Suppressor macrophage treated with lipopolysaccharide for 4 hours (primary cell): ENCODE data around the gene ZNF212.
"Not testable (repeated sequence)": the region's sequence is repeated elsewhere in the genome, so short reads cannot be mapped to it uniquely, and the experiment has no call there.

Source experiments
- DNase-seq: peaks from one replicate; pipeline ENCODE4 v3.0.0-alpha.2; 2020

The ZNF212 gene

DNA sequence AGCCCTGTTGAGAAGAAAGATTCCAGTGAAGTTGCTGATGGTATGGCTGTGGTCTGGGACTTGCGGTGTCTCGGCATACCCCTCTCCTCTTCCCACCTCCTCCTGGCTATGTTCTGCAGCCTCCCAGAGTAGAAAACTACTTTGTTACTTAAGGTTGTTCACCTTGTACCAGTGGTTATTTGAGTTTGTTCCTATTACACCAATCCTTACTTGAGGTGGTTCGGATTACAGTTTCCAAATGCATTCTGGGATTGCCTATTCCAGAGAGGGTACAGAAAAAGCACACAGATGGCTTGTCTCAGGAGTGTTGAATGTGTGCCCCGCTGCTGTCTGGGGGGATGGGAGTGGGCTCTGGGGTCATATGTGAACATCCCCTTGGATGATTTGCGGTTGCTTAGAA is 15.7 kb downstream of the ZNF212 start:
- DNase-seq = no peak

DNA sequence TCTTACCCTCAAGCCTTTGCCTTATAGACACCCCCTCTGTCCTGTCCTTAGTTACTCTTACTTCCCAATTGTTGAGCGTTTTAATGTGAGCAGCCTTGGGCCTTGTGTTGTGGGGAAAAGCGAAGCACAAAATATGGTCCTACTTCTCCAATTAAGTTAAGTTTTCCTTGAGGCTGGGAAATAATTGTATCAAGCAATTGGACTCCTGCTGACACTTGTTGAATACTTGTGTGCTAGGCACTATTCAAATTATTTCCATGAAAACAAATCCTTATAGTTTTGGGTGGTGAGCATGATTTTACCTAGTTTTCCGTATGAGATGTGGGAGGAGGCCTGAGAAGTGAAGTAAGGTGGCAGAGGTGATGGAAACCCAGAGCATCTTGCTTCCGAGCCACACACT is 17.1 kb downstream of the ZNF212 start:
- DNase-seq = no peak

DNA sequence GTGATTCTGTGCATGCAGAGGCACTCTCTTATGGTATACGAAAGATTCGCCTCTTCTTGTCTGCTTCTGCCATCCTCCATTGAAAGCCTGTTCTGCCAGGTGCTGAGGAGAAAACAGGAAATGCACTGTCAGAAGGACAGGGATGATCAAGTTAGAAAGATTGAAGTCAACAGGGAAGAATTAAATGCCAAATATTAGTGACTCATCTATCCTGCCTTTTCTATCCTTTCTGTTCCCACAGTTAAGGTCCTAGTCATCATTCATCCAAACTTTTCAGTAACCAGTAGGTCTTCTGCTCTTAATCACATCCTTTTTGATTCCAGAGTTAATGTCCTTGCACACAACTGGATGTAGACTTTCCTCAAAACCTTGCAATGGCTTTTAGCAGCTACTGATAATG is 17.7 kb downstream of the ZNF212 start:
- DNase-seq = no peak

DNA sequence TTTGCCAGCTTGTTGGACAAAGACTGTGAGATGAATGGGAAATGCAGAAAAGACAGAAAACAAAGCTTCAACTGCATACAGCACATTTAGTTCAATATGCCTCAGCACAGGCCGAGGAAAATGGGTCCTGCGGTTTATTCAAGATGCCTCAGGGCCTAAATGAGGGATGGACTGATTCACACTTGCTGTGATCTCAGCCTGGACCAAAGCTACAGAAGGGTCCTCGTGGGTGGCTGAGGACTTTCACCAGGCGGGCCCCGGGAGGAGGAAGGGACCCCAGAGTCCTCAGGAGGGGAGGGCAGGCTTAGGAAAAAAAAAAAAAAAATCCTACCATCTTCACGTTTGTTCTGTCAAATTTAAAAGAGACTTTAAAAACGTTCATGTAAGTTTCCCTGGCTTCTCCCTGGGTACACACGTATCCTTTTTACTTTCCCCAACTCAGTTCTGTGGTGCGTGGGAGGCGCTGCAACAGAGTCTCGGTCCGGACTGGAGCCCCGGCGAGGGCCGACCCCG is 21.9 kb downstream of the ZNF212 start:
- peak; percentile 7 for DNase-seq

DNA sequence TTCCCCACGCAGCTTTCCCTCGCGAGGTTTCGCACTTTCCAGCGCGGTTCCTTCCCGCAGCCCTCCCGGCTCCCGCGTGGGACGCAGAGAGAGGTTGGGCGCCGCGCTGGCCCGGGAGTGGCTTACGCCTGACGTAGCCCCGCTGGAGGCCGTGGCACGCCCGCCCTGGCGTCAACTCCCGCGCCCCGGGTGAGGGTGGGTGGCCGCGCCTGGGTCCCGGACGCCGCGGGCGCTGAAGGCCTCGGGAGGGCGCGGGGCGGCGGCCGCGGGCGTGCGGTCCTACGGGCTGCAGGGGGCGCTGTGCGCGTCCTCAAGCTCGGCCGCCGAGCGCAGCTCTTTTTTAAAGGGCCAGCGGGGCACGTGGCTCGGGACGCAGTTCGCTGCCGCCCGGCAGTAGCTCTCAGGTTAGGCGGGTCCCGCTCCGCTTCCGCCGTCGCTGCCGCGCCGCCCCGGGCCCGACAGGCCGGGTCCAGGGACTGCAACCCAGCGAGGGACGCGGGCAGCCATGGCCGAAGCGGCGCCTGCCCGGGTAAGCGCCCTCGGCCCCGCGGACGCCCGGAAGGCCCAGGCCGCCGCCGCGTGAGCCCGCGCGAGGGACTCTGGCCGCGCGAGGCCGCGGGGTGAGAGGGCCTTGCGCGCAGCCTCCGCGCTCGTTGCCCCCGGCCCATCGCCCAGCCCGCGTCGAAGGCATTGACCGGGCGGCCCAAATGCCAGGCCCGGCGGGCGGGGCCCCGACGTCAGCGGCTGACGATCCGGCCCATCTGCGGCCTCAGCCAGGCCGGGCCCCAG is 22.6 kb downstream of the ZNF212 start, which contains the start of gene ZNF783:
Gene ZNF783, plus strand, starts transcription at position 368 of the 789 bp plus-strand sequence. Its CDS starts 138 bp downstream, at position 506.
- peak; percentile 90 for DNase-seq

DNA sequence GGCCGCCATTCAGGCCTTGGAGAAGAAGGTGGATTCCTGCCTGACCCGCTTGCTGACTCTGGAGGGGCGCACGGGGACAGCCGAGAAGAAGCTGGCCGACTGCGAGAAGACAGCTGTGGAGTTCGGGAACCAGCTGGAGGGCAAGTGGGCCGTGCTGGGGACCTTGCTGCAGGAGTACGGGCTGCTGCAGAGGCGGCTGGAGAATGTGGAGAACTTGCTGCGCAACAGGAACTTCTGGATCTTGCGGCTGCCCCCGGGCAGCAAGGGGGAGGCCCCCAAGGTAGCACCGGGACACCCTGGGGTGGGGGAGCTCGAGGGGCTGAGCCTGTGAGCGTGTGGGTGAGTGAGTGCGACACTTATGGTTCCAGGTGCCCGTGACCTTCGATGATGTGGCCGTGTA is 27.0 kb downstream of the ZNF212 start:
- no peak for DNase-seq

DNA sequence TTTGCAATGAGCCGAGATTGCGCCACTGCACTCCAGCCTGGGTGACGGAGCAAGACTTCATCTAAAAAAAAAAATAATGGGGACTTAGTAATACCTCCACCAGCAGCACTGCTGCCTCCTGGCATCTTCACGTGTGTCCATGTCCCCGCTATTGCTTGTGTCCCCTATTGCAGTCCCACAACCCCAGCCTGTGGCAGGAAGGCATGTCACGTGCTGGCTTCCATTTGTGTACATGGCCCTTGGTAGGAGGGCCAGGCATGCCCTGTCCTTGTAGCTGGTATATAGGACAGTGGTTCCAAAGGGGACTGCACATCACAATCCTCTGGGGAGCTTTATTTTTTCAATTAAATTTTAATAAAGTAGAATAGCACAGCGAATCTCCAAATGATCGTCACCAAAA is 28.3 kb downstream of the ZNF212 start:
- no peak for DNase-seq

DNA sequence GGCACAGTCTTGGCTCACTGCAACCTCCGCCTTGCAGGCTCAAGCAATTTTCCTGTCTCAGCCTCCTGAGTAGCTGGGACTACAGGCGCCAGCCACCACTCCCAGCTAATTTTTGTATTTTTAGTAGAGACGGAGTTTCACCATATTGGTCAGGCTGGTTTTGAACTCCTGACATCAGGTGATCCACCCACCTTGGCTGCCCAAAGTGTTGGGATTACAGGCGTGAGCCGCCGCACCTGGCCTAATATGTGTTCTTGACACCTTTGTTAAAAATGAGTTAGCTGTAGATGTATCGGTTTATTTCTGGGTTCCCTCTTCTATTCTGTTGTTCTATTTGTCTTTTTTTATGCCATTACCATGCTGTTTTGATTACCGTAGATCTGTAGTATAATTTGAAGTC is 35.0 kb downstream of the ZNF212 start:
- DNase-seq = not testable (repeated sequence)

DNA sequence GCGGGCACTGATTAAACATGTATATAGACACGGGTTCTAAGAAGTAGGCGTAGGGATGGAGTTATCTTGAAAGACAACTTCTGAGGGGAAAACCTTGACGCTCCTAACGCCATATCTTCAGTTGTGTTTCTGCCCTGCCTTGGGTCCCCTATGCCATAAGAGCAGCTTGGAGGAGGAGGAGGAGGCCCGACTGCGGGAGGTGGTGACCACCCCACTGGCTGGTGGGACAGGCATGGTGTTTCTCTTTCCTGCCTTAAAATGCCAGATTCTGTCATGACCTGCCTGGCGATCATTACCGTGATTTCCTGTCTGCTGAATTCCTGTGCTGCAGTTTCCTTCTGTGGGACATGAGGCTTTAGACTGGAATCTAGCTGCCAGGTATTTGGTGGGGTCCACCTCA is 38.4 kb downstream of the ZNF212 start:
- DNase-seq = no peak

DNA sequence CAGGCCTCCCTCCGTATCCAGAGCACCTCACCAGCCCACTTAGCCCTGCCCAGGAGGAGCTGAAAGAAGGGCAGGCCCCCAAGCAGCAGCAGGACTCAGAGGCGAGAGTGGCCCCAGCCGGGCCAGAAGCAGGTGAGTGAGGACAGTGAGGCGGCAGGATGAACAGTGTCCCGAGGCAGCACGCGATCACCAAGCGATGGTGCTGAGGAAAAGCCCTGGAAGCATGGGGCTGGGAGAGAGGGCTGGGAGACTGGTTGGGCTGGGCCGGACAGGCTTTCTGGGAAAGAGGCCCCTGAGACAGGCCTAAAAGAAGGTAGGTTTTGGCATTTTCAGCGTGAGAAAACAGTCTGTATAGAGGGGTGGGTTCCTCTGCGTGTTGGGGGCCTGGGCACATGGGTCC is 38.9 kb downstream of the ZNF212 start:
- no peak for DNase-seq

DNA sequence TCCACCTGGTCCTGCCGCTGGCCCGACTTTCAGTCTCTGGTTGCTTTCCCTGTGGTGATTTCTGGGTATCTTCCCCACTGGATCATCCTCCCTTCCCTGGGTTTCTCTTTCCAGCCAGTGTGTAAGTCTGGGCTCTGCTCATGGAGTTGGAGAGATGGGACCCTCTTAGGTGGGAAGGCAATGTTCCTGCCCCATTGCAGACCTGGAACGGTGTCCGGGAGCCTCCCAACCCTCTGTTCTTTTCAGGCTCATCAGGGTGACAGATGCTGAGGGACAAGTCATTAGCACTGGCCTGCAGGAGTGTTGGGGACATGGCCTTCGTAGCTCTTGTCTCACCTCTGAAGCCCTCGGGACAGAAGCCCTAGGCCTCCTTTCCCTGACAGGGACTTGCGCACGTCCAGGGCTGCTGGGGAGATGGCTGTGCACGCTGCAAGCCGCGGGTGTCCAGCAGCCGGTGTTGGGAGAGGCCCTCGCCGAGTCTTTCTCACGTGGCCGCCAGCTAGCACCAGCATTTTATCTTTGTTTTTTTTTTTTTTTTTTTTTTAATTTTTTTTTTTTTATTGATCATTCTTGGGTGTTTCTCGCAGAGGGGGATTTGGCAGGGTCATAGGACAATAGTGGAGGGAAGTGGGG is 39.8 kb downstream of the ZNF212 start:
- DNase-seq = no peak

DNA sequence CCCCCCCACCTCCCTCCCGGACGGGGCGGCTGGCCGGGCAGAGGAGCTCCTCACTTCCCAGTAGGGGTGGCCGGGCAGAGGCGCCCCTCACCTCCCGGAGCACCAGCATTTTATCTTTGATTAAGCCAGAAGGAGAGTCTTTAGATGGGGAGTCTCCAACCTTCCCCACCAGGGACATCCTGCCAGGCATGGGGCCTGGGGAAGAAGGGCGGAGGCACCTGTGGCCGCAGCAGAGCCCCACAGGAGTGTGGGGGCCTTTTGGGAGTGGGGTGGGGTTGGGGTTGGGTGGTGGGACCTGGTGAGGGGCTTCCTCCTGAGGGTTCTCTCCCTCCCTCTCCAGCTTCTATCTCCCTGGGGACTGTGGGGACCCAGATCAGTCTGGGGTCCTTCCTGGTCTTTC is 40.7 kb downstream of the ZNF212 start:
- no peak for DNase-seq

DNA sequence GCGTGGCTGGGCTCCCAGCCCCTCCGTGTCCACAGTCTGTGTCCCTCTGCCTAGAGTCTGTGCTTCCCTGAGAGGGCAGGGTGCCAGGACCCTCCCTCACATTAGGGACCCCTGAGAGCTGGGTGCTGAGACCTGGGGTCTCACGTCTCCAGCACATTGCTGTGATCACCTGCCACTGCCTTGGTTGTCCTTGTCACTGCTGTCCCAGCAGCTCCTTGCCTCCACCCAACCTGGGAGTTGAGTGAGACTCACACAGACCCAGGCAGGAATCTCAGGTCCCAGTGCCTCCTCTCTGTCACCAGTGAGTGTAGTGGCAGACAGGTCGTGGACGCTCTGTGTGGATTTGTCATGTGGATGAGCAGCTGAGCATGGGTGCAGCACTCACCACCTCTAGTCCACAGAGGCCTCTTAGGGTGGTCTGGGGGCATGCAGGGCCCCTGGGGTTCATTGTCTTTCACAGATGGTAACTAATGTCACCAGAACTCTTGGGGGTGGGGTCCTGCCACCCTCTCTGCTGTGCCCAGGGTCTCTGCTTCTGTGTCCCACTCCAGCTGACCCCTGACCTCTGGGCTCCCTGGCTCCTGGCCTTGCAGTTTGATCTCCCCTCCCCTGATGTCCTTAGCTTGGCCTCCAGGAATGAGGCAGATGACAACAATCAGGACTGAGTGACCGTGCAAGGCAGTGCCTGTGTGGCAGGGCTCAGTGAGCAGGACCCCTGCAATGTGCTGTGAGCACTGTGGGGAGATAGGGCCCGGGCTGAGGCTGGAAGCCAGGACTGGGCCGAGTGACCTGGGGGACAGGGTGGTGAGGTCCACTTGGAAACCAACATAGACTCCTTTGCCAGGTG is 41.4 kb downstream of the ZNF212 start:
- DNase-seq = no peak

DNA sequence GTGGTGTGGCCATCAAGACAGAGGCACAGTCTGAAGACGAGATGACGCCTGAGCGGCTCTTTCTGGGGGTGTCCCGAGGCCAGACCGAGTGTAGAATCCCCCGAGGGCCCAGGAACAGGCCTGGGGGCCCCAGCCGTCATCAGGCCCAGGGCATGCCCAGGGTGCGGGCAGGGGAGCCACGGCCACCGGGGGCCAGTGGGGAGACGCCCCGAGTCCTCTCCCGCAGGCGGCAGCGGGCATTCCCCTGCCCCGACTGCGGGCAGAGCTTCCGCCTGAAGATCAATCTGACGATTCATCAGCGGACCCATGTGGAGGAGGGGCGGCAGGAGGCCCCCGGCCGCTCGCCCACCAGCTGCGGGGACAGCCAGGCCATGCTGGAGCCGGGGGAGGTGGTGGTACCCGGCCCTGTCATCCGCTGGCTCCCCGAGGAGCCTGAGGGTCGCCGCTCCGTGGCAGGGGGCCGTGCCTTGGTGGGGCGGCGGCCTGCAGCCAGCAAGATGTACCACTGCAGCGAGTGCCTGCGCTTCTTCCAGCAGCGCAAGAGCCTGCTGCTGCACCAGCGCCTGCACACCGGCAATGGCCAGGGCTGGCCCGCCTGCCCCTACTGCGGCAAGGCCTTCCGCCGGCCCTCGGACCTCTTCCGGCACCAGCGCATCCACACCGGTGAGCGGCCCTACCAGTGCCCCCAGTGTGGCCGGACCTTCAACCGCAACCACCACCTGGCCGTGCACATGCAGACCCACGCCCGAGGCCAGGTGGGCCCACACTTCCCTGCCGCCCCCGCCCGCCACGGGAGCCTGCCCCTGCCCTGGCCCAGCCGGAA is 42.3 kb downstream of the ZNF212 start:
- no peak for DNase-seq

DNA sequence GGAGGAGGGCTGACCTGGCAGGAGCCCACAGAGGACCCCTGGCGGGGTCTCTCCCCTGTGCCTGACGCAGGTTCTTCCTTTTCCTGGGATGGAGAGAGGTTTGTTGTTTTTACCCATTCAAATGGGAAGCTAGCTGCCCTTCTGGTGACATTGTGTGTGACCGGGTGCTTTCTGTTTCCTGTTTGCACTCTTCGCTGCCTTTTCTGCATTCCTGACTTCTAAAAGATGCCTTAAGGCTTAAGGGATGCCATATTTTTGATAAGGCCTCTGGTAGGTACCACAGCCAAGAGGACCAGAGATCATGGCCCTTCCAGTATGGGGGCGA is 42.8 kb downstream of the ZNF212 start:
- no peak for DNase-seq

DNA sequence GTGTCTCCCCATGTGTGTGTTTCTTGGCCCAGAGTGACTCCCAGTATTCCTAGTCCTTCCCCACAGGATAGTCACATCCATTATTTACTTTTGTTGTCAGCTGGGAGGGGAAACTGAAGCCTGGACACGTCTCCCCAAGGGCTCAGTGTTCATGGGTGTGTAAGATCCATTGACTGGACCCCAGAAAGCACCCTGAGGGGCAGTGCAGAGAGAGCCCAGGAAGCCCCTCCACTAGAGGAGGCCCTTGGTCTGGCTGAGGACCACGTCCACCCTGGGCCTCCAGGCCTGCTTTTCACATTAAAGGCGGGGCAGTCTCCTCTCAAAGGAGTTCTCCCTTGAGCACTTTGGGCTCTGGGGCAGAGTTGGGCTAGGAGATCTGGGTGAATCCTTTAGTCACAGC is 43.9 kb downstream of the ZNF212 start:
- DNase-seq = no peak

DNA sequence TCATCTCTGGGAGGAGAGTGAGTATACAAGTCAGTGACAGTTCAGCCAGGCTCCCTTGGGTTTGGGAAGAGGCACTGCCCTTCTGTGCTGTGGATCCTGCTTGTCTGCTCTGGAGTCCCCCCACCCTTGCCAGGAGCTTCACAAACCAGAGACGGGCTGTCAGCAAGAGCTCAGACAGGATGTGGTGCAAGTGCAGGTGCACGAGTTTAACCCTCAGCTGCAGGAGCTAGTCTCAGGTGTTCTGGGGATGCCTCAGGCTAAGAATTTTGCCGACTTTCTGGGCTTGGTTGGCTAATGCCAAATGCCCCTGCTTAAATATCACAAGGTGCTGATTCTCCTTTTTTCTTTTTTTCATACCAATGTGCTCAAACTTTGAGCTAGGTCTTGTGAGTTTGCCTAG is 44.9 kb downstream of the ZNF212 start:
- no peak for DNase-seq

DNA sequence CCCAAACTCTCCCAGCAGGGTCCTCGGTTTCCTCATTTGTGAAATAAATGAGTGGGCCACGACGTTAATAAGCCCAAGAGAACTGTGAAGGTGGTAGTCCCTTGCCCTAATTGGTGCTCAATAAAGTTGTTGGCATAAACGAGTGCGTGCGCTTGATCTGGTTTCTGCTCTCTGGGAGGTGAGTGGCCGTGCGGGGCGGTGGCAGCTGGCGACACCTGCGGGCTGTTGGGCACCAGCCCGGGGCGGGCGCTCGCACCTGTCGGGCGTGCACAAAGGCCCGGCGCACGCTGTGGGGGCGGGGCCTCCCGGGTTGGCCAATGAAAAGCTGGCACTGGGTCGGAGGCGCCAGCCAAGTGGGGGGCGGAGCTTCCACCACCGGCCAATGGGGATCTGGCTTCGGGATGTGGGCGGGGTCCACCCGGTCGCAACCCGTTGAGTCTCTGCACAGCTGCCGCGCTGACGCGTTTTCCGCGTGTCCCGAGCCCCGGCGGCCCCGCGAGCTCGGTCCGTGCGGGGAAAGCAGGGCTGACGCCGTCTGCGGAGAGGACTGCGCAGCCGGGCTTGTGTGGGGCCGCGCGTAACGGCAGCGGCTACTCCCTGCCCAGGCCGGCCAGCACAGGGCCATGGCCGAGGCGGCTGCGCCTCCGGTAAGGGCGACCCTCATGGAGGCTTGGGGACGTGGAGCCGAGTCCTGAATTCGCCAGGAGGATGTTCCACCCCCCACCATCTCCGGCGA is 45.6 kb downstream of the ZNF212 start:
- DNase-seq = peak; percentile 87

DNA sequence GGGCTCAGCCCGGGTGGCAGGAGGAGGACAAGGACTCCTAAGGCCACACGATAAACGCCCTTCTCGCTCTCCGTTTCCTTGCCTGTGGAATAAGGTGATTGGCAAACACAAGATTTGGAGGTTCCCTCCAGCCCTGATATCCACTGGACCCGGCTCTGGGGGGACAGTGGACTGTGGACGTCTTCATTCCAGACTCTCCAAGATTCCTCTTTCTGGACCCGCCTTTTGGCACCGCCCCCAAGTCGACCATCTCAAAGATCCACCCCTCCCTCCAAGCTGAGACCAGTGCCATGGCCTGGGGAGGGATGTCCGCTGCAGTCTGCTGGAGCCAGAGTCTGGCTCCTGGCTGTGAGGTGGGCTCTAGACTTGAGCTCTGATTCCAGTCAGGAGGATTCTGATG is 46.2 kb downstream of the ZNF212 start:
- DNase-seq = peak; percentile 19

DNA sequence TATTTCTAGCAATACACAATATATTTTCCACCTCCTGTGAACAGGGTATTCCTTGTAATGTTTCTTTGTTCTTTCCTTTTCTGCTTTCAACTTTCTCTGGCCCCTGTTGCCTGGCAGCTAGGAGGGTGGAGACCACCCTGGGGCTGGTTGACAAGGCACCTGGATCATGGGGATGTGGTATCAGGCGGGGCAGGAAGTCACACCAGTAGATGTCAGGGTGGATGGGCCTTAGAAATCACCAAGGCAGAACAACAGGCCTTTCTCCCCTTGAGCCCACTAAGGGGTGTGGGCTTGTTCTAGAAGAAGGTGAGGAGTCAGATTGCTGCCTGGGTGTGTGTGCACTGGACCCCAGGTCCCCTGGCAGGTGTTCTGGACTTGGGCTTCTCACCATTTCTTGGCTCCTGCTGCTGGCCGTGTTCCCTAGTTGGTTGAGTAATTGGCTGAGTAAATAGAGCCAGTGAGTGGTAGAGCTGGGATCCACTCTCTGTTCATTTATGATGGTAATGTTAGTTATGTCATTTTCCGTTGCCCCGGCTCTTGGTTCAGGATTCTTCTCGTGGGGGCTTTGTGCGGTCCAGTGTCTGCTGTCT is 47.5 kb downstream of the ZNF212 start:
- no peak for DNase-seq

DNA sequence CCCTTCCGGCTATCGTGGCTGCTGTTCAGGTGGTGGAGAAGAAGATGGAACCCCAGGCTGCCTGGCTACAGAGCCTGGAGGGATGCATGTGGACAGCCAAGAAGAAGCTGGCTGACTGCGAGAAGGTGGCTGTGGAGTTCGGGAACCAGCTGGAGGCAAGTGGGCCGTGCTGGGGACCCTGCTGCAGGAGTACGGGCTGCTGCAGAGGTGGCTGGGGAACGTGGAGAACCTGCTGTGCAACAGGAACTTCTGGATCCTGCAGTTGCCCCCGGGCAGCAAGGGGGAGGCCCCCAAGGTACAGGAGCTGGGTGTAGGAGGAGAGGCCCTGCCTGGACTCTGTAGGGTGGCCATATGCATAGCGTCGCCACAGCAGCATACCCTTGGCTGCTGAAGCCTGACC is 48.2 kb downstream of the ZNF212 start:
- DNase-seq = no peak

DNA sequence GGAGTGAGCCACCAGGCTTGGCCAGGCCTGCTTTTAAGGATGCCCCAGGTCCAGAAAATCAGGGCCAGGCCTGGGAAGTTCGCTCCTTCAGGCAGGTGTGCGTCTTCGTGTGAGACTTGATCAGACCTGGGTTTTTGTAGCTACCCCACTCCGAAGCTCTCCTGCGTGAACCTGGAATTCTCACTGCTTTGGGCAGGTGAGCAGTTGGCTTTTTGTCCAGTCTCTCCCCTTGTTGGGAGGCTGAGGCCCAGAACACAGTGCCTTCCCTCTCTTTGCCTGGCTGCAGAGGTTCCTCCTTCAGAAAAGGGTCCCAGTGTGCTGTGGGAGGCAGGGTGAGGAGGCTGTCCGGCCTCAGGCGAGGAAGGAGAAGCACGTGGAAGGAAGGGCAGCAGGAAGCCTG is 49.8 kb downstream of the ZNF212 start:
- DNase-seq = no peak
